Measurements from ENCODE around the gene FCHSD2.
"Not testable (repeated sequence)": the region's sequence is repeated elsewhere in the genome, so short reads cannot be mapped to it uniquely, and the experiment has no call there.

FCHSD2 gene

DNA sequence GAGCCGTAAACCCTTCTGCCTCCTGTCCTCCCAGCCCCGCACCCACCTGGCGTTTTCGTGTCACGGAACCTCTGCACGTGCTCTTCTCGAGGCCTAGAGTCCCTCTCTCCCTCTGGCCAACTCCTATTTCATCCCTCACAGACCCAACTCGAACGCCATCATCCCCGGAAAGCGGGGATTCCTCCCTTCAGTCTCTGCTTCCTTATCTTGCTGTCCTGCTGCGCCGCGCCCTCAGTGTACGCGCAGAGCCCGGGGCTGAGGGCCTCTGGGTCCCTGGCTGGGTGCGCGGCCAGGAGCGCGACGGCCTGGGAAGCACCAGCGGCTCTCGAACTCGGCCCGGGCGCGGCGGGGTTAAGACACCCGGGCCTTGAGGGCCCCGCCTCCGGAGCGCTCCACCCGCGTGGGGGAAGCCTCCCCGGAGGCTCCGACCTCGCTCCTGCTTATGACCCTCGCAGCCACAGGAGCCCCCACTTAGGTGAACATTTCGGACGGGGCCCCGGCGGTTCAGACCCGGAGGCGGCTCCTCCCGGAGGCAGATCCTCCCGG is 328.3 kb downstream of the FCHSD2 start:
- DNase-seq = peak; percentile 99

DNA sequence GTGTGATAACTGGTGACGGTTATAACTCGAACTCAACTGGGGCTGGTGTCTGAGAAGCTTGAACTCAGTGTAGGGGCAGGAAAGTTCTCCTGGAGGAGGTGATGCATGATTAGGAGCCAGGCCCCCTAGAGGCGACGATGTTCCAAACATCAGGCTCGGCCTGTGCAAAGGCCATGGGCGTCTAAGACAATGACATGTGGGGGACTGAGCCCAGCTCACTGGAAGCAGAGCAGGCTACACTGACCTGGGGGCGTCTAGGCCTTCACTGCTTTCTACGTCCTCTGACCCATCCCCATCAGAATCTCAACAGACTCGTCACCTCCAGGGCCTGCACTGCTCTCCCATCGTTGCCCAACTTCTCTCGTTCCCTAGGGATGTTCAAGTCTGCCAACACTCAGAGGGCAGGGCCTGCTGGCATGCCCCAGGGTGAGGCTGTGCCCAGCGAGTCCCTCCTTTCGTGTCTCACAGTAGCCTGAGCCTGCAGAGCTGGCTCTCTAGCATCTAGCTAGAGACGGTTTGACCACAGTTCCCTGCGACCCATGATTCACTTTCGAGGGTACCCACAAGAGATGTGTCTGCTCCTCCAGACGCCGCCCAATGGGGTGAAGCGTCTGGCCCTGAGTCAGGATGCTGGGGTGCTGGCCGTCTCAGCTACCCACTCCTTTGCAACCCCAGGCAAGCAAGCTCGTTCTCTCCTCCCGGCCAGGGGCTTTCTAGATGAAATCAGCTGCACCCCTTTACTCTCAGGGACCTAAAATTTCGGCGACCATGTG is 329.0 kb downstream of the FCHSD2 start:
- DNase-seq = peak; percentile 86

DNA sequence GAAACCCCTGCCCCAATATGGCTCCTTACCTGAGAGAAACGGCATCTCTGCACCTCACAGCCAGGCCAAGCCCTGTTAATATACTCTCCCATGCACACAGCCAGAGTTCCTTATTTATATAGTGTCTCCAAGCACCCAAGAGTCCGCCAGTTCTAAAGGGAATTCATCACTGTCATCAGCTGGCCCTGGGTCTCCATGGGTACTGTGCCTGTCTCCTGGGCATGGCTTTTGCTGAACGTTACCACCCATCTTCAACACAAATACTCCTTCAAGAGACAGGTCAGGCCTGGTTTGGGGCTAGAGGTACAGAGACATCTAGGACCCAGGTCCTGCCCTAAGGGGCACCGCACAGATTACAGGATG is 329.5 kb downstream of the FCHSD2 start:
- no peak for DNase-seq

DNA sequence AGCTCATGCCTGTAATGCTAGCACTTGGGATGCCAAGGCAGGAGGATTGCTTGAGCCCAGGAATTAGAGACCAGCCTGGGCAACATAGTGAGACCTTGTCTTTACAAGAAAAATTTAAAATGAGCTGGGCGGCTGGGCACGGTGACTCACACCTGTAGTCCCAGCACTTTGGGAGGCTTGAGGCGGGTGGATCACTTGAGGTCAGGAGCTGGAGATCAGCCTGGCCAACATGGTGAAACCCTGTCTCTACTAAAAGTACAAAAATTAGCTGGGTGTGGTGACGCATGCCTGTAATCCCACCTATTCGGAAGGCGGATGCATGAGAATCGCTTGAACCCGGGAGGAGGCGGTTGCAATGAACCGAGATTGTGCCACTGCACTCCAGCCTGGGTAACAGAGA is 330.4 kb downstream of the FCHSD2 start:
- DNase-seq = not testable (repeated sequence)

DNA sequence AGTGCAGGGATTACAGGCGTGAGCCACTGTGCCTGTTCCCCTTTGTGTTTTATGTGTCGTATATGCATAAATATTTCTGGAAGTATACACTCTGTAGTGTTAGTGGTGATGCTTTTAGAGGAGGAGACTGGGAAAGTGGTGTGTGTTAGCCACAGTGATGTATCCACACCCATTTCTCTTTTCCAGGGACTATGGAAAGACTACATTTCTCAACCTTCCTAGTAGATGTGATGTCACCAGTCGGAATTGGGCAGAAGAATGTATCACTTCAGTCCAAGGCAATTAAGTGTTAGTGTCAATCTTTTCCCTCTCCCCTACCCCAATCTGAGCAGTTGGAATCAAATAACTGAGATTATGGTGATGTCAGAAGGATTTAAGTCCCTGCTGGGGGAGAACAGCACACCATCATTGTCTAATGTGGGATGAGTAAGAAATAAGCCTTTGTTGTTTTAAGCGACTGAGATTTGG is 333.8 kb downstream of the FCHSD2 start:
- no peak for DNase-seq

DNA sequence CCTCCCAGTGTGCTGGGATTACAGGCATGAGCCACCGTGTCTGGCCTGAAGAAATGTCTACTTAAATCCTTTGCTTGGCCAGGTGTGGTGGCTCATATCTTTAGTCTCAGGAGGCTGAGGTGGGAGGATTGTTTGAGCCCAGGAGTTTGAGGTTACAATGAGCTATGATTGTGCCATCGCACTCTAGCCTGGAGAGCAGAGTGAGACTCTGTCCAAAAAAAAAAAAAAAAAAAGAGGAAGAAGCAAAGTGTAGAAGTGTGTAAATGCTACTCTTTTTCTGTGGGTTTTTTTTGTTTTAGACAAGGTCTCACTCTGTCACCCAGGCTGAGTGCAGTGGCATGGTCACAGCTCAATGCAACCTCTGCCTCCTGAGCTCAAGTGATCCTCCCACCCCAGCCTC is 334.3 kb downstream of the FCHSD2 start:
- no peak for DNase-seq

DNA sequence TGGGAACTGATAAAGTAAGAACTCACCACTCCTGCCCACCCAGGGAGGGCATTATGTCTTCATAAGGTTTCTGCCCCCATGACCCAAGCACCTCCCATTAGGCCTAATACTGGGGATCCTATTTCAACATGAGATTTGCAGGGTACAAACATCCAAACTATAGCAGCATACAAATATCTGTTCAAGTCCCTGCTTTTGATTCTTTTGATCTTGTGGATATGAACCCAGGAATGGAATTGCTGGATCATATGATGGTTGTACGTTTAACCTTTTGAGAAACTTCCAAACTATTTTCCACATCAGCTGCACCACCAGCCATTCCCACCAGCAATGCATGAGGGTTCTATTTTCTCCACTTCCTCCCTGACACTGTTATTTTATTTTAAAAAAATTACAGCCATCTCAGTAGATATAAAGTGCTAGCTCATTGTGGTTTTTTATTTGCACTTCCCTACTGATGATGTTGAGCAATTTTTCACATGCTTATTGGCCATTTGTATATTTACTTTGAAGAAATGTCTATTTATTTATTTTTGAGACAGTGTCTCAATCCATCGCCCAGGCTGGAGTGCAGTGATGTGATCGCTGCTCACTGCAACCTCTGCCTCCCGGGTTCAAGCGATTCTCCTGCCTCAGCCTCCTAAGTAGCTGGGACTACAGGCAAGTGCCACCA is 335.0 kb downstream of the FCHSD2 start:
- no peak for DNase-seq

DNA sequence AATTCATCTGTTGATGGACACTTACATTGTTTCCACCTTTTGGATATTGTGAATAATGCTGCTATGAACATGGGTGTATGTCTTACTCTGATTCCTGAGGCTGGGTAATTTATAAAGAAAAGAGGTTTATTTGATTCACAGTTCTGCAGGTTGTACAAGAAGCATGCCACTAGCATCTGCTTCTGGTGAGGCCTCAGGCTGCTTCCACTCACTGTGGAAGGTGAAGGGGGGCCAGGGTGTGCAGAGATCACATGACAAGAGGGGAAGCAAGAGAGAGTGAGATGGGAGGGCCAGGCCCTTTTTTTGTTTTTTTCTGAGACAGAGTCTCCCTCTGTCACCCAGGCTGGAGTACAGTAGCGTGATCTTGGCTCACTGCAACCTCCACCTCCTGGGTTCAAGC is 335.7 kb downstream of the FCHSD2 start:
- not testable (repeated sequence) for DNase-seq

DNA sequence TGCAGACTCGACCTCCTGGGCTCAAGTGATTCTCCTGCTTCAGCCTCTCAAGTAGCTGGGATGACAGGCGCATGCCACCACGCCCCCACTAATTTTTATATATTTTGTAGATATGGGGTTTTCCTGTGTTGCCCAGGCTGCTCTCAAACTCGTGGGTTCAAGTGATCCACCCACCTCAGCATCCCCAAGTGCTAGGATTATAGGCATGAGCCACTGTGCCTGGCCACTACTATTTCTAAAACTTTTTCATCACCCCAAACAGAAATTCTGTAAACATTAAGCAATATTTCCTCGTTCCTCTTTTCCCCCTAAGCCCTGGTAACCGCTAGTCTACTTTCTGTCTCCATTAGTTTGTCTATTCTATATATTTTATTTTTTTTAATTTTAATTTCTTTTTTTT is 336.9 kb downstream of the FCHSD2 start:
- no peak for DNase-seq

DNA sequence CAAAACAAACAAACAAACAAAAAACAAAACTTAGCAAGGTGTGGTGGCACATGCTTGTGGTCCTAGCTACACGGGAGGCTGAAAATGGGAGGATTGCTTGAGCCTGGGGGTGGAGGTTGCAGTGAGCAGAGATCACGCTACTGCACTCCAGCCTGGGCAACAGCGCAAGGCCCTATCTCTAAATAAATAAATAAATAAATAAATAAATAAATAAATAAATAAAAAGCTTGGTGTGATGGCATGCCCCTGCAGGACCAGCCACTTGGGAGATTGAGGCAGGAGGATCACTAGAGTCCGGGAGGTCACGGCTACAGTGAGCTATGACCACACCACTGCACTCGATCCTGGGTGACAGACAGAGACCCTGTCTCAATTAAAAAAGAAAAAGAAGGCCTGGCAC is 339.3 kb downstream of the FCHSD2 start:
- DNase-seq = no peak

DNA sequence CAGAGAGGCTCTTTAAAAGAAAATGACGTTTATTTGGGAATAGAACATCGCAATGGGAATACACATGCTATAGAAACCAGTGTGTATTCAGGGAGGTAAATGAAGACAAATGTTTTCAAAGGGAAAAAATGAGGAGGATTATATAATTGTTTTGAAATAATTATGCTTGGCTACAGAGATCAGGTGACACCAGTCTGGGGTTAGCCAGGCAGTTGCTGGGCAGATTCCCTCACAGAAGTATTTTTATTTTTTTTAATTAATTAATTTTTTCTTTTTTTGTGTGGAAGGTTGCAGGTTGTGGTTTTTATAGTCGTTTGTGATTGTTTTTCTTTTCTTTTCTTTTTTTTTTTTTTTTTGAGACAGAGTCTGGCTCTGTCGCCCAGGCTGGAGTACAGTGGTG is 342.7 kb downstream of the FCHSD2 start:
- DNase-seq = no peak

DNA sequence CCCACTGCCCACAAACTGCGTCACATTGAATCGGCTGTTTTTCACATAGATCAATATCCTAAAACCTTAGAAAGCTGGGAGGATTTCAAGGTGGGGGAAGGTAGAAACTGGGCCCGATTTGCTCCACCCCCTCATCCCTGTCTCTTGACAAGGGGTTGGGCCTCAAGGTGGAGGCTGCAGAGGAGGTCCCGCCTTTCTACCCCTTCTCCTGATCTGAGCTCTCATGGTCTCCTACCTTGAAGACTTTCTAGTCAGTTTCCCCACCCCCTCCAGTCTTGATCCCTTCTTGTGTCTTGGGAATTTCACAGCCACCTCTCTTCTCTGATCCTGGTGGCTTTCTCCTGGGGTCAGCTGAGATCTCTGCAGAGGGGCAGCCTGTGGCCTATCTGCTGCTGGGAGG is 343.8 kb downstream of the FCHSD2 start:
- no peak for DNase-seq

DNA sequence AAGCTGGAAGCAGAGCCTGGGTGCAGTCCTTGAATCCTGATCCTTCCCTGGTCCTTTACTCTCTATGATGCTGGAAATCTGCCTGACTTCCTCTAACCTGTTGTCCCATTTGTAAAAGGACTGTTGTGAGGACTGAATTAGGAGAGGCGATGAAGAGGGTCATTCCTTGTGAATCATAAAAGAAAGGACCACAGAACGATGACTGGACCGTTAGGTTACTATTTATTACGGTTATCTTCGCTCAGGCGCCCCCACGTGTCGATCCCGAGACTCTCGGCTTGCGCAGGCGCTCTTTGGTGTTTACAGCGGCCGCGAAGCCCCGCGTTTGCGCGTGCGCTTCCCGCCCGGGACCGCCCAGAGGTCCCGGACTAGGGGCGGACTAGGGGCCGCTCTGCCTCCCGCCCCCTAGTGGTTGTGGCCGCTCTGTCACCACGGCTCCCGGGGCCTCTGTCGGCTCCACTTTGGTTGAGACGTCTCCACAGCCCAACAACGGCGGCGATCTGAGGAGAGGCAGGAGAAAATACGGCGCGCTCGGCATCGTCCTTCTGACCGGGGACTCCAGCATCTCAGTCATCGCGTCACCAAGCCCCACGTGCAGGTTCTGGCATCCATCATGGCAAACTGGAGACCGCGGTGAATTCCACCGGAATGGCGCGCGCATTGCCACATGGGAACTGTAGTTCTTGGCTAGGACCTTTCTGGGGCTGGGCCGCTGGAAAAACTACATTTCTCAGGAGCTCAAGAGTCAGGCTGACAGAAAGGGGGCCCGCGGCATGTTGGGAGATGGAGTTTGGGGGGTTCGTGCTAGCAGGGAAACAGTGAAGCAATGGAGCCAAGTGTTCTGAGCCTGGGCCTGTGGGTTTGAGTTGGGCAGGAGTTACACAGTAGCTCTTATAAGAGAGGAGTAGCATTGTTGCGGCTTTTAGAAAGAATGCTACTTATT is 348.4 kb downstream of the FCHSD2 start, which contains the start of gene STARD10:
STARD10 (minus strand) TSS at position 623 of the 943 bp plus-strand sequence. CDS start 12,866 bp downstream, outside the sequence.
- peak; percentile 98 for DNase-seq

DNA sequence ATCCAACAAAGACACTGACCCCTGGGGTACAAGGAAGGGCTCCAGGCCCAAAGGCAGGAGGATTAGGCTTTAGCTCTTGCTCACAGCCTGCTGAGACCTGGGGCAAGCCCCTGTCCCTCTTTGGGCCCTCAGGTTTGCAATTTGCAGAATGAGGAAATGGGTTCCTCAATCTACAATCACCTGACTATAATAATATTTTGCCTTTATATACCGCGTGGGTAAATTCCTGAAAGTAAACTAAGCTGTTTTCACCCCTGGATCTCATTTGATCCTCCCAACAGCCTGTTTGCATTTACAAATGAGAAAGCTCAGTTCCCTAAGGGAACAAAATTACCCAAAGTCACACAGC is 349.1 kb downstream of the FCHSD2 start:
- no peak for DNase-seq

DNA sequence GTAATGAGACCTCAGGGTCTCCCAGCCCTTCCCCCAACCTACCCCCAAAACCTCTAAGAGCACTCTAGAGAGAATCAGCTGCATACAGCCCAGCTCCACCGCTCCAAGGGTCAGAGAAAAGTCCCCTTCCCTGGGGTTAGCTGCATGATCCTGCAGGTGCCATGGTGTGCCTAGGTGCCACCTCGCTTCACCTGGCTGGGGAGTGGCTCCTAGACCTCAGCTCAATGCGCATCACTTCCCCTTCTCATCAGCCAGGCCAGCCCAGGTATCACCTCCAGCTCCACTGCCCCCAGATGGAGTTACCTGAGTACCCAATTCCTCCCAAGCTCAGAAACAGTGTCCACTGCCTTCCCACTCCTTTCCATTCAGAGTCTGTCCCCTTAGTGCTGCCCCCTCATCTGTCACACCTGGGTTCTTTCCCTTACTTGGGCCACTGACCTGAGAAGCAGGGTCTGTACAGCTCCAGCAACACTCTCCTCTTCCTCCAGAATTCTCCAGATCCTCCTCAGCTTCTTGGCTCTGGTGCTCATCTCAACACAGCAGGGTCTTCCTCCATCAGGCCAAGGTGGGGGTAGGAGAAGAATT is 349.6 kb downstream of the FCHSD2 start:
- DNase-seq = no peak

DNA sequence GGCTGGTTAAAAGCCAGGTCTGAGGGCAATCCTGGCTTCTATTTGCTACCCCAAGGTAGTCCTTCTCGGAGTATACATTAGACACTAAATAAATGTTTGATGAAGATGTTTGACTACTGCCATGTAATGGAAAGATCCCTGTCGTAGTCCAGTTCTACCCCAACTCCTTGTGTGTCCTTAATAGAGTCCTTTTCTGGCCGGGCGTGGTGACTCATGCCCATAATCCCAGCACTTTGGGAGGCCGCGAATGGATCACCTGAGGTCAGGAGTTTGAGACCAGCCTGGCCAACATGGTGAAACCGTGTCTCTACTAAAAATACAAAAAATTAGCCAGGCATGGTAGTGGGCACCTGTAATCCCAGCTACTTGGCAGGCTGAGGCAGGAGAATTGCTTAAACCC is 350.9 kb downstream of the FCHSD2 start:
- not testable (repeated sequence) for DNase-seq

DNA sequence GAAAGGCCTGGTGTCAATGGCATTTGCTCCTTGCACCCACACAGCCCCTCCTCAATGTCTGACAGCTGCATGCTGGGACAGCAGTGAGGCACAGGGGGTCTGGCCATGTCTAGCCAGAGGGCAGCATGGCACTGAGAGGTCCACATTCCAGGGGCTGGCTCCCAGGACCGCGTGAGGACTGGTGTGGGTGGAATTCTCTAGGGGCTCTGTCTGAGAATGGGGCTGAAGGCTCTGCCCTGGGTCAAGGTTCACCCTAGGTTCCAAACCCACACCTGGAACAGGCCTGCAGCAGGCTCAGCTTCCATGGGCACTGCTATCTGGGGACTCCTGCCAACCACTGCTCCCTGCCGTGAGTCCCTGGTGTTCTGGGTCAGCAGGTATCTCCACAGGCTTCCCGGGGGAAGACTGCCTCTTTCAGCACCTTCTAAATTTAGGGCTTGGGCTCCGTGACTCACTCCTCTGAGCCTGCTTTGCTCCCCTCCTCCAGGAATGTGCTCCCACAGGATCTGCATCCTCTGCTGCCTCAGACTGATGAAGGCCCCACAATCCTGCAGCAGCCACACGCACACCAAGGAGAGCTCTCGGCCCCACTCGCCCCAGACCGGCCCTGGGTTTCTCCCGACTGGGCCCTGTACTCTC is 352.5 kb downstream of the FCHSD2 start:
- no peak for DNase-seq

DNA sequence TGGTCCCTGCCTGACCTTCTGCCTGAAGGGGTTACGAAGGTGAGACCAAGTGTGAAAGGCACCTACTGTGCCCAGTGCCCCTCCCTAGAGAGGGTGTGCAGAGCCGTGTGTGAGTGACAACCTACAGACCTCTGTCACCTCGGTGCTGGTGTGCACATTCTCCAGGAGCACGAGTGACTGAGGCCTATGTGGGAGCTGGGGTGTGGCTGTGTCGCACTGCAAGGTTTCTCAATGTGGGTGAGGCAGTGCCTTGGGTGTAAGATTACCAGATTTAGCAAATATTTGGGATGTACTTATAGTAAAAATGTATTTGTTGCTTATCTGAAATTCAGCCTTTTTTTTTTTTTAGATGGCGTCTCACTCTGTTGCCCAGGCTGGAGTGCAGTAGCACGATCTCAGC is 353.9 kb downstream of the FCHSD2 start:
- DNase-seq = no peak

DNA sequence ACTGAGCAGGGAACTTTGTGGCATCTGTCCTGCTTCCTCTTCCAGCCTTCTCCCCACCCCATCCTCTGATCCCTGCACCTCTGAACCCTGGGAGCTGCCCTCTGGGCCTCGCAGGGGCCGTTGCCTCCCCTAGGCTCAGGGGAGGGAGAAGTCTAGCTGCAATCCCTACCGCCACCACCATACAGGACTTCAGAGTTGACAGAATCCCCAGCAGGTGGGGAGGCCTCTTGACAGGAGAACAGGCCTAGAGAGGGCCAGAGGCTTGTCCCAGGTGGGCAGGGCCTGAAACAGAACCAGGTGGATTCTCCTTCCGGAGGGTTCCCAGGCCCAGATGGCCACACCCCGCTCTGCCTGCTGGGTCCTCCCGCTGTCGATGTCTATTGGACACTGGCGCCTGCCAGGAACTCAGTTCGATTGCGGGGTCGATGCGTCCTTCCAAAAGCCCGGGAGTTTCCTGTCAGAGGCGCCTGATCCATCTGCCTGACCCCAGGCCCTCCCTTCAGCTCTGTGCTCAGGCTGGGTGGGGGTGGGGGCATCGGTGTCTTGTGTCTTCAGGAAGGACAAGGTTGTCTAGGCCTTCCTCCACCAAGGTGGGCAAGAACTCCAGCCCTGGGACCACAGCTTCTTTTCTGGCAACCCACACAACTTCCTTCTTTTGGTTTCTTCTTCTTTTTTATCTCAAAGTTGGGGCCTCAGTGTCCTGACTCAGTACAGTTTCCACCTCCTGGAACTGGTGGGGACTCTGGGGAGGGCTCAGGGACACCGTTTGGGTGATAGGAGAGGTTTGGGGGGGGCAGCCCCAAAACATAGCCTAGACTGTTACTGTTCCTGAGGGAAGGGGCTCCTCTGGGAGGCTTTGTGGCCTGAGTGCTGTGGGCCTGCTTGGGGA is 354.7 kb downstream of the FCHSD2 start:
- DNase-seq = peak; percentile 63
